PC-9 (cell line): ENCODE measurements around the gene PAM.

Experiments used
- EZH2 ChIP-seq: fragments of 200-600 bp; sonication (generic); IDR thresholded peaks from 2 replicates; pipeline ENCODE4 v1.8.0; 2017; ENCODE audit warnings: antibody characterized with exemption, low read depth
- TF ChIP-seq, protein P1 (sequence below): fragments of 200-600 bp; sonication (generic); conservative IDR thresholded peaks from 2 replicates; pipeline ENCODE4 v1.6.1; 2017; ENCODE audit warnings: mixed run types, antibody characterized with exemption, mild to moderate bottlenecking, moderate library complexity

DNA sequence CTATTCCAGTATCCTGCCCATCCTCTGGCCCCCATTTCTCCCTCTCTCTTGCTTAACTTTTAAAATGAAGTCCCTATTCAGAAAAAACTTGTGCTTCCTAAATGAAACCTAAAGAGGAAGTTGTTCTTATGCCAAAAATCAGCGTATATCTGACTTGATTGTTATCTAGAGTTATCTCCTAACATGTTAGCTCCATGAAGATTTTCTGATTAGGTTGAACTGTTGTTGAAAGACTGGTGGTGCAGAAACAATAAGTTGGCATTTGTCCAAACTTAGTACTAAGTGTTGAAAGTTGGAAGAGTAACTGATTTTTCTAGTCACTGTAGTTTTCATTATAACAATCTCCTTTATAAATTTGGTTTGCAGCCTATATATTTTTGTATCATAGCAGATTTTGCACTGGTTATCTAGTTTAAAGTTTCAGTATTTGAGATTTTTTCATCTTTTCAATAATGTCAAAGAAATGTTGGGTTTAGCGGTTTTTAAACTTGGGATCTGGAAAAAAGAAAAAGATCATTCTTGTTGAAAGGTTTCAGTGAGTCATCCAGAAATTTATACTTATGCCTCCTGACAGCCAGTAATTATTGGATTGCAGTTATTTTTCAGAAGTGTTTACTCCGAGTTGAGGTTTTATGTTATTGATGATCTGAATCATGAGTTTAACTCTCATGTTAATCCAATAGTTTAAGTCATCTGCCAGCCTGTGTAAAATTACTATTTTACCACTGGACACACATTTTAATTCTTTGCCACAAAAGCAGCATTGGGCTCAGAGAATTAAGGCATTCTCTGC is 60.6 kb downstream of the PAM start:
- TF ChIP-seq, protein P1, sequence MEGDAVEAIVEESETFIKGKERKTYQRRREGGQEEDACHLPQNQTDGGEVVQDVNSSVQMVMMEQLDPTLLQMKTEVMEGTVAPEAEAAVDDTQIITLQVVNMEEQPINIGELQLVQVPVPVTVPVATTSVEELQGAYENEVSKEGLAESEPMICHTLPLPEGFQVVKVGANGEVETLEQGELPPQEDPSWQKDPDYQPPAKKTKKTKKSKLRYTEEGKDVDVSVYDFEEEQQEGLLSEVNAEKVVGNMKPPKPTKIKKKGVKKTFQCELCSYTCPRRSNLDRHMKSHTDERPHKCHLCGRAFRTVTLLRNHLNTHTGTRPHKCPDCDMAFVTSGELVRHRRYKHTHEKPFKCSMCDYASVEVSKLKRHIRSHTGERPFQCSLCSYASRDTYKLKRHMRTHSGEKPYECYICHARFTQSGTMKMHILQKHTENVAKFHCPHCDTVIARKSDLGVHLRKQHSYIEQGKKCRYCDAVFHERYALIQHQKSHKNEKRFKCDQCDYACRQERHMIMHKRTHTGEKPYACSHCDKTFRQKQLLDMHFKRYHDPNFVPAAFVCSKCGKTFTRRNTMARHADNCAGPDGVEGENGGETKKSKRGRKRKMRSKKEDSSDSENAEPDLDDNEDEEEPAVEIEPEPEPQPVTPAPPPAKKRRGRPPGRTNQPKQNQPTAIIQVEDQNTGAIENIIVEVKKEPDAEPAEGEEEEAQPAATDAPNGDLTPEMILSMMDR, result no peak
- no peak for TF ChIP-seq EZH2
